ENCODE measurements around the gene RPA1. TPM values are rescaled to one million over a fixed set of nuclear protein-coding genes. Genes with fewer than 3 reads are reported as not detected.

Gene RPA1
- total RNA-seq, 1 experiment from 2014 or later: 150 TPM

DNA sequence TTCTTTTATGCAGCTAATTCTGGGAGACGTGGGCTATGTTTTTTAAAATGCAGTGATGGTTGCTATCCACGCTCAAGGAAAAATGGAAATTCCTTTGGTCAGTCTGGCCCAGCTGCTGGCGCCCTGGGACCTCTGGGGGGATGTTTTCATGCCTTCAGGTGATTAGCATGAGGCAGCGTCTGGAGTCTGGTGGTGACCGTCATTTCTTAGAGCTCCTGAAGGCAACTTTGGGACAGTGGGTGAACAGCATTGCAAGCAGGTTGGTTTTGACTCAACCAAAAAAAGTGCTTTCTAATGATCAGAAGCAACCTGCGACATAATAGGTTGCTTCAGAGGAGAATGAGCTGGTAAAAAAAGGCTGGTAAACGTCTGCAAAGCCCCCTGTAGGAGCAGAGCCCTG is 82.3 kb downstream of the RPA1 start:
- ChIA-PET CTCF (no interaction called here), POLR2A (interaction anchor here (0.7 kb wide), 1 partner anchor 17 kb away, joined by 3 read pairs; no protein-coding TSS in a partner anchor)
- H3K4me3 ChIP-seq (ENCODE audit: low read depth in 2 of 2, low read length in 2 of 2): no peak overlapping the region
- TF ChIP-seq, protein P1, sequence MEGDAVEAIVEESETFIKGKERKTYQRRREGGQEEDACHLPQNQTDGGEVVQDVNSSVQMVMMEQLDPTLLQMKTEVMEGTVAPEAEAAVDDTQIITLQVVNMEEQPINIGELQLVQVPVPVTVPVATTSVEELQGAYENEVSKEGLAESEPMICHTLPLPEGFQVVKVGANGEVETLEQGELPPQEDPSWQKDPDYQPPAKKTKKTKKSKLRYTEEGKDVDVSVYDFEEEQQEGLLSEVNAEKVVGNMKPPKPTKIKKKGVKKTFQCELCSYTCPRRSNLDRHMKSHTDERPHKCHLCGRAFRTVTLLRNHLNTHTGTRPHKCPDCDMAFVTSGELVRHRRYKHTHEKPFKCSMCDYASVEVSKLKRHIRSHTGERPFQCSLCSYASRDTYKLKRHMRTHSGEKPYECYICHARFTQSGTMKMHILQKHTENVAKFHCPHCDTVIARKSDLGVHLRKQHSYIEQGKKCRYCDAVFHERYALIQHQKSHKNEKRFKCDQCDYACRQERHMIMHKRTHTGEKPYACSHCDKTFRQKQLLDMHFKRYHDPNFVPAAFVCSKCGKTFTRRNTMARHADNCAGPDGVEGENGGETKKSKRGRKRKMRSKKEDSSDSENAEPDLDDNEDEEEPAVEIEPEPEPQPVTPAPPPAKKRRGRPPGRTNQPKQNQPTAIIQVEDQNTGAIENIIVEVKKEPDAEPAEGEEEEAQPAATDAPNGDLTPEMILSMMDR (IDR thresholded peaks at IDR 0.05): no peak
- TF ChIP-seq POLR2AphosphoS5 (IDR thresholded peaks at IDR 0.05; ENCODE audit: low read depth, low read length) (no peak), SIN3A (IDR thresholded peaks at IDR 0.05; ENCODE audit: borderline replicate concordance, insufficient read depth, low read depth, low read length) (no peak)
- TF ChIP-seq, protein P2, sequence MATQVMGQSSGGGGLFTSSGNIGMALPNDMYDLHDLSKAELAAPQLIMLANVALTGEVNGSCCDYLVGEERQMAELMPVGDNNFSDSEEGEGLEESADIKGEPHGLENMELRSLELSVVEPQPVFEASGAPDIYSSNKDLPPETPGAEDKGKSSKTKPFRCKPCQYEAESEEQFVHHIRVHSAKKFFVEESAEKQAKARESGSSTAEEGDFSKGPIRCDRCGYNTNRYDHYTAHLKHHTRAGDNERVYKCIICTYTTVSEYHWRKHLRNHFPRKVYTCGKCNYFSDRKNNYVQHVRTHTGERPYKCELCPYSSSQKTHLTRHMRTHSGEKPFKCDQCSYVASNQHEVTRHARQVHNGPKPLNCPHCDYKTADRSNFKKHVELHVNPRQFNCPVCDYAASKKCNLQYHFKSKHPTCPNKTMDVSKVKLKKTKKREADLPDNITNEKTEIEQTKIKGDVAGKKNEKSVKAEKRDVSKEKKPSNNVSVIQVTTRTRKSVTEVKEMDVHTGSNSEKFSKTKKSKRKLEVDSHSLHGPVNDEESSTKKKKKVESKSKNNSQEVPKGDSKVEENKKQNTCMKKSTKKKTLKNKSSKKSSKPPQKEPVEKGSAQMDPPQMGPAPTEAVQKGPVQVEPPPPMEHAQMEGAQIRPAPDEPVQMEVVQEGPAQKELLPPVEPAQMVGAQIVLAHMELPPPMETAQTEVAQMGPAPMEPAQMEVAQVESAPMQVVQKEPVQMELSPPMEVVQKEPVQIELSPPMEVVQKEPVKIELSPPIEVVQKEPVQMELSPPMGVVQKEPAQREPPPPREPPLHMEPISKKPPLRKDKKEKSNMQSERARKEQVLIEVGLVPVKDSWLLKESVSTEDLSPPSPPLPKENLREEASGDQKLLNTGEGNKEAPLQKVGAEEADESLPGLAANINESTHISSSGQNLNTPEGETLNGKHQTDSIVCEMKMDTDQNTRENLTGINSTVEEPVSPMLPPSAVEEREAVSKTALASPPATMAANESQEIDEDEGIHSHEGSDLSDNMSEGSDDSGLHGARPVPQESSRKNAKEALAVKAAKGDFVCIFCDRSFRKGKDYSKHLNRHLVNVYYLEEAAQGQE (IDR thresholded peaks at IDR 0.05; ENCODE audit: insufficient read depth in 1 of 2, low read depth in 2 of 2, low read length in 1 of 2): no peak
- H3K27ac ChIP-seq (ENCODE audit: low read length): no peak overlapping the region
- no peaks in the 10 kb centered on the region for H3K36me3 ChIP-seq (ENCODE audit: control insufficient read depth, insufficient read depth, low read length)
- no TSS peak for BruUV-seq (replicated peaks)
- no peaks in the 10 kb centered on the region for H3K9me3 ChIP-seq (ENCODE audit: control insufficient read depth, insufficient read depth, low read depth, low read length)
- DNase-seq (ENCODE audit: low read depth, low spot score): no peak
- no peaks in the 10 kb centered on the region; the same call in 1 of the 2 replicates for H3K4me1 ChIP-seq (ENCODE audit: control insufficient read depth, insufficient read depth, low read length)
- 0 out of 2 replicates have a peak, but pooled peaks cover 2% of the 10 kb centered on the region for H3K27me3 ChIP-seq (ENCODE audit: control insufficient read depth, insufficient read depth, low read length)
- in situ Hi-C loops (cut with HindIII; ENCODE audit: low pct_unique_long_range_greater_than_20kb, low sequenced_read_pairs): no loop called here
- ATAC-seq: no peak
- intact Hi-C loops (cut with micrococcal nuclease; ENCODE audit: unreplicated experiment): no loop called here

GRCh38 chr17:1913702-1914101 is 83.9 kb downstream of the RPA1 start:
- Histone ChIP-seq H3K27me3 (ENCODE audit: control insufficient read depth, insufficient read depth, low read length) (0 out of 2 replicates have a peak, but pooled peaks cover 2% of the 10 kb centered on the region), H3K4me3 (ENCODE audit: low read depth in 2 of 2, low read length in 2 of 2) (no peak overlapping the region), H3K9me3 (ENCODE audit: control insufficient read depth, insufficient read depth, low read depth, low read length) (no peaks in the 10 kb centered on the region), H3K36me3 (ENCODE audit: control insufficient read depth, insufficient read depth, low read length) (no peaks in the 10 kb centered on the region), H3K4me1 (ENCODE audit: control insufficient read depth, insufficient read depth, low read length) (no peaks in the 10 kb centered on the region), H3K27ac (ENCODE audit: low read length) (no peak overlapping the region)
- ChIA-PET CTCF (no interaction called here), POLR2A (no interaction called here)
- no peak for TF ChIP-seq TCF7L2 (IDR thresholded peaks at IDR 0.05; ENCODE audit: low read depth, low read length)
- TF ChIP-seq, protein P2 (IDR thresholded peaks at IDR 0.05; ENCODE audit: insufficient read depth in 1 of 2, low read depth in 2 of 2, low read length in 1 of 2): no peak
- TF ChIP-seq, protein P1 (IDR thresholded peaks at IDR 0.05): no peak
- no peak for TF ChIP-seq SIN3A (IDR thresholded peaks at IDR 0.05; ENCODE audit: borderline replicate concordance, insufficient read depth, low read depth, low read length)
- TF ChIP-seq POLR2AphosphoS5 (IDR thresholded peaks at IDR 0.05; ENCODE audit: low read depth, low read length): no peak
- in situ Hi-C loops (cut with HindIII; ENCODE audit: low pct_unique_long_range_greater_than_20kb, low sequenced_read_pairs): no loop called here
- intact Hi-C loops (cut with micrococcal nuclease; ENCODE audit: unreplicated experiment): no loop called here
- no TSS peak for BruUV-seq (replicated peaks)
- DNase-seq (ENCODE audit: low read depth, low spot score): no peak
- no peak for ATAC-seq
